Measurements from ENCODE around the gene ITGB6.

GRCh38 chr2:160110674-160111239 lies 89.3 kb downstream of the ITGB6 start:
- TF ChIP-seq CTCF (conservative IDR thresholded peaks at IDR 0.05): no peak
- TF ChIP-seq ZFX (IDR thresholded peaks at IDR 0.05): no peak

Data from C4-2B (cell line).